PFSK-1 (cell line): ENCODE measurements around the gene GPBP1L1.
A peak's percentile ranks its signal among the peaks of the same experiment; 100 is the strongest.

ENCODE experiments used
- FOXP2 ChIP-seq: optimal IDR thresholded peaks from 2 replicates; pipeline ENCODE3; 2011; ENCODE audit warnings: borderline replicate concordance, control low read depth, inconsistent platforms; ENCODE audit not compliant: insufficient read depth; ENCODE audit errors: extremely low read length, extremely low read depth
- POLR2AphosphoS5 ChIP-seq: IDR thresholded peaks from 2 replicates; pipeline ENCODE4 v1.6.1; 2012; ENCODE audit warnings: low read depth, mild to moderate bottlenecking, control low read depth, low read length, moderate library complexity
- SIN3A ChIP-seq: IDR thresholded peaks from 2 replicates; pipeline ENCODE4 v1.6.1; 2012; ENCODE audit warnings: mild to moderate bottlenecking, low read length, moderate library complexity, borderline replicate concordance; ENCODE audit not compliant: insufficient read depth
- TAF1 ChIP-seq: IDR thresholded peaks from 2 replicates; pipeline ENCODE4 v1.6.1; 2012; ENCODE audit warnings: low read length, control low read depth, borderline replicate concordance; ENCODE audit not compliant: insufficient read depth
- TF ChIP-seq, protein P1 (sequence below), 2 experiments: IDR thresholded peaks; 2 replicates each; pipeline versions ENCODE4 v1.6.1 to v1.8.0; 2011 to 2012; ENCODE audit warnings: low read depth in 2 of 2, low read length in 2 of 2, control low read depth in 1 of 2, inconsistent platforms in 1 of 2, mild to moderate bottlenecking in 1 of 2, moderate library complexity in 1 of 2; ENCODE audit not compliant: insufficient read depth in 1 of 2

The GPBP1L1 gene

DNA sequence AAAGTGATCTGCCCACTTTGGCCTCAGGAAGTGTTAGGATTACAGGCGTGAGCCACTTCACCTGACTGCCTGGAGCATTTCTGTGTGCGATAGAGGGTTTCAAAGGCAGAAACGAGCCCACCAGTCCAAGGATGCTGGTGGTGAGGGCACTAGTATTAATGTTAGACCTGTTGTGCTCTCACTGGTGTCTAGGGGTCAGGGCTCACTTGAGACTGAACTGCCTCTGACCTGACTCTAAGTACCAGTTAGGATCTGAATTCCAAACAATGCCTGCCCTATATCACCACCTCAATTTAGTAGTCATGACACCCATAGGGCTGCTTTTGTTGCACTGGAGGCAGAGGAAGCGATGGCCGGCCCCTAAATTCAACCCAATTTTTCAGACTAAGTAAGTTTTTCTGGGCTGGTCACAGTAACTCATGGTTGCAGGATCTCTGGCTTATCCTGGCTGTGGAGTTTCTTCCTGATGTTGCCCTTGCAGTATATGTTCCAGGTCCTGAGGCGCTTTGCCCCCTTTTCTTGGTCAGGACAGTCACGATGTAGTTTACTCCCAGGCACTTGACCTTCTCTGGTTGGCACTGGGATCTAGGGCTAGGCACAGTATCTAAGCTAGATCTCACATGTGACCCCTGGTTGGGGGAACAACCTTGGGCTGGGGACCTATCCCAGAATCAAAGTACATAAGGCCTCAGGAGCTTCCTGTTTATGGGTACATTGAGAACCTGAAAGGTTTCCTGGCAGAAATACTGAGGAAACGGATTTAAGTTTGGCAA, 67.0 kb downstream of the GPBP1L1 start:
- TF ChIP-seq, protein P1, sequence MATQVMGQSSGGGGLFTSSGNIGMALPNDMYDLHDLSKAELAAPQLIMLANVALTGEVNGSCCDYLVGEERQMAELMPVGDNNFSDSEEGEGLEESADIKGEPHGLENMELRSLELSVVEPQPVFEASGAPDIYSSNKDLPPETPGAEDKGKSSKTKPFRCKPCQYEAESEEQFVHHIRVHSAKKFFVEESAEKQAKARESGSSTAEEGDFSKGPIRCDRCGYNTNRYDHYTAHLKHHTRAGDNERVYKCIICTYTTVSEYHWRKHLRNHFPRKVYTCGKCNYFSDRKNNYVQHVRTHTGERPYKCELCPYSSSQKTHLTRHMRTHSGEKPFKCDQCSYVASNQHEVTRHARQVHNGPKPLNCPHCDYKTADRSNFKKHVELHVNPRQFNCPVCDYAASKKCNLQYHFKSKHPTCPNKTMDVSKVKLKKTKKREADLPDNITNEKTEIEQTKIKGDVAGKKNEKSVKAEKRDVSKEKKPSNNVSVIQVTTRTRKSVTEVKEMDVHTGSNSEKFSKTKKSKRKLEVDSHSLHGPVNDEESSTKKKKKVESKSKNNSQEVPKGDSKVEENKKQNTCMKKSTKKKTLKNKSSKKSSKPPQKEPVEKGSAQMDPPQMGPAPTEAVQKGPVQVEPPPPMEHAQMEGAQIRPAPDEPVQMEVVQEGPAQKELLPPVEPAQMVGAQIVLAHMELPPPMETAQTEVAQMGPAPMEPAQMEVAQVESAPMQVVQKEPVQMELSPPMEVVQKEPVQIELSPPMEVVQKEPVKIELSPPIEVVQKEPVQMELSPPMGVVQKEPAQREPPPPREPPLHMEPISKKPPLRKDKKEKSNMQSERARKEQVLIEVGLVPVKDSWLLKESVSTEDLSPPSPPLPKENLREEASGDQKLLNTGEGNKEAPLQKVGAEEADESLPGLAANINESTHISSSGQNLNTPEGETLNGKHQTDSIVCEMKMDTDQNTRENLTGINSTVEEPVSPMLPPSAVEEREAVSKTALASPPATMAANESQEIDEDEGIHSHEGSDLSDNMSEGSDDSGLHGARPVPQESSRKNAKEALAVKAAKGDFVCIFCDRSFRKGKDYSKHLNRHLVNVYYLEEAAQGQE (IDR thresholded peaks at IDR 0.05; ENCODE audit: insufficient read depth in 1 of 2, low read depth in 2 of 2, low read length in 2 of 2), result no peak
- TF ChIP-seq POLR2AphosphoS5, result peak; percentile 23

DNA sequence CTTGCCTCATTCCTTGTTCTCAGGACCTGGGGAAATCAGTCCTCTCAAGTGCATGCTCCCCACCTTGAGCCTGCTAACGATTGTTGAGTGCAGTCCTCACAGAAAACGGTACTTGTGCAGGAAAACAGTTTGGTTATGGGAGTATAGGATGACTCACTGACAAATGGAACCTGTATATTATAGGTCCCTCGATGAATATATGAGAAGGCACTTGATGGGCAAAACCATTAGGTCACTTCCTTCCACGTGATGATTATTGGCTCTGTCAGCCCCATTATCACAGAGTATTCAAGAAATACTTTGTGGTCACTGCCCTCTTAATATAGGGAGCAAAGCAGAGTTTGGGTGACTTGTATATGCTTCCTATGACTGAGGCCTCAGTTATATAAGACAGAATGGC, 68.7 kb downstream of the GPBP1L1 start:
- no peak for TF ChIP-seq POLR2AphosphoS5
- no peak for TF ChIP-seq FOXP2
- TF ChIP-seq SIN3A, result no peak
- no peak for TF ChIP-seq TAF1
- TF ChIP-seq, protein P1 (IDR thresholded peaks at IDR 0.05; ENCODE audit: insufficient read depth in 1 of 2, low read depth in 2 of 2, low read length in 2 of 2), result no peak

DNA sequence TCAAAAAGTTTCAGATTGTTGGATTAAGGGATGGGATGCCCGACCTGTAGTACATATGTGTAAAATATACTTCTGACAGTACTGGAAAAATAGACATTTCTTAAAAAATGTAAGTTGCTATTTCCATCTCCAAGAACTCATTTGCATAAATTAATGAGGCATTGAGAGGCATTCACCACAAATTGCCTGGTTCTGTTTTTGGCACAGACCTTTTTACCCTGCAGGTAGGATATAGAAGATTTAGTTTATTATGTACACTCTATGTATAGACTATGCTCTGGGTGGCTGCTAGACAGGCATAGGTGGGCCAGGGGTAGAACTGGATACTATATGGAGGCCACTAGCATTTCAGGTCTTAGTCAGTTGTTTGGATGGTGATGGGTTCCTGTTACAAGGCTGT, 70.4 kb downstream of the GPBP1L1 start:
- TF ChIP-seq SIN3A (no peak), POLR2AphosphoS5 (no peak), FOXP2 (no peak)
- TF ChIP-seq, protein P1 (IDR thresholded peaks at IDR 0.05; ENCODE audit: insufficient read depth in 1 of 2, low read depth in 2 of 2, low read length in 2 of 2), result no peak

DNA sequence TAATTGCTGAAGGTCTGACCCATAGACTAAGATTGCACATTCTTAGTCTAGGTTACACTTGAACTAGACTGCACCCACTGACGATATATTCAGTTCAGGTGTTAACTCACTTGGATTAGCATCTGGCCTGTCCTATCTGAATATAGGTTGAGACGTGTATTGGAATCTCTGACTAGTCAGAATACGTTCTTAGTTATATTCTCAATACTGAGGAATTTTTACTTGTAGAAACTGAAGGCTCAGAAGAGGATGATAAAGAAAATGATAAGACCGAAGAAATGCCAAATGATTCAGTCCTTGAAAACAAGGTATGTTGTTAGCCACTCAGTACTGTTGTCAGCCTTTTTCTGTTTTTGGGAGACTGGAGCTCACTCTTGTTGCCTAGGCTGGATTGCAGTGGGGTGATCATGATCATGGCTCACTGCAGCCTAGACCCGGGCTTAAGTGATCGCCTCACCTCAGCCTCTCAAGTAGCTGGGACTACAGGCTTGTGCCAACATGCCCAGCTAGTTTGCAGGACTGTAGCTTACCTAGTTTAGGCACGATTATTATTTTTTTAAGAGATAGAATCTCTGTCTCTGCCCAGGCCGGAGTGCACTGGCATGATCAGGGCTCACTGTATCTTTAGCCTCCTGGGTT, 73.3 kb downstream of the GPBP1L1 start:
- TF ChIP-seq, protein P1 (IDR thresholded peaks at IDR 0.05; ENCODE audit: insufficient read depth in 1 of 2, low read depth in 2 of 2, low read length in 2 of 2), result no peak
- no peak for TF ChIP-seq TAF1
- no peak for TF ChIP-seq POLR2AphosphoS5
- no peak for TF ChIP-seq SIN3A
- no peak for TF ChIP-seq FOXP2

DNA sequence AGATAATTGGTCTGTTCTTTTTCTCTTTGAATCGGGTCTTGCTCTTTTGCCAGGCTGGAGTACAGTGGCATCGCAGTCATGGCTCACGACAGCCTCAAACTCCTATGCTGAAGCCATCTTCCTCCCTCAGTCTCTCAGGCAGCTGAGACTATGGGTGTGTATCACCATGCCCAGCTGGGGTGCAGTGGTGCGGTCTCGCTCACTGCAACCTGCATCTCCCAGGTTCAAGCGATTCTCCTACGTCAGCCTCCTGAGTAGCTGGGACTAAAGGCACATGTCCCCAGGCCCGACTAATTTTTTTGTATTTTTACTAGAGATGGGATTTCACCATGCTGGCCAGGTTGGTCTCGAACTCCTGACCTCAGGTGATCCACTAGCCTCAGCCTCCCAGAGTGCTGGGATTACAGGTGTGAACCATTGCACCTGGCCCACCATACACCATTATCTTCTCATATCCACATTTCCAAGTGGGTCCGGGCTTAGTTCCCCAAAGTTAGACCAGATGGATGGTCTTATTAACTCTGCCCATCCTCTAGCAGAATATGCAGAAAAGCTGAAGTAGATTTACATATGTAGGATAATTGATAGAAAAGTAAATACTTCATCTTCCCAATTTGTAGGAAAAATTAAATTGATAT, 75.6 kb downstream of the GPBP1L1 start:
- TF ChIP-seq TAF1 (no peak), SIN3A (no peak), FOXP2 (no peak), POLR2AphosphoS5 (no peak)
- TF ChIP-seq, protein P1 (IDR thresholded peaks at IDR 0.05; ENCODE audit: insufficient read depth in 1 of 2, low read depth in 2 of 2, low read length in 2 of 2), result no peak
